GM19351 (cell line): Measurements from ENCODE around the gene ENDOU.

ENCODE experiments used
- ATAC-seq: cut with Tn5 transposase; IDR thresholded peaks from one replicate; pipeline ENCODE4 v1.9.1; 2021; ENCODE audit warnings: mild to moderate bottlenecking, moderate library complexity; ENCODE audit not compliant: unreplicated experiment

ENDOU gene

GRCh38 chr12:47722136-47722834 lies 3.0 kb downstream of the ENDOU start:
- no peak for ATAC-seq

DNA sequence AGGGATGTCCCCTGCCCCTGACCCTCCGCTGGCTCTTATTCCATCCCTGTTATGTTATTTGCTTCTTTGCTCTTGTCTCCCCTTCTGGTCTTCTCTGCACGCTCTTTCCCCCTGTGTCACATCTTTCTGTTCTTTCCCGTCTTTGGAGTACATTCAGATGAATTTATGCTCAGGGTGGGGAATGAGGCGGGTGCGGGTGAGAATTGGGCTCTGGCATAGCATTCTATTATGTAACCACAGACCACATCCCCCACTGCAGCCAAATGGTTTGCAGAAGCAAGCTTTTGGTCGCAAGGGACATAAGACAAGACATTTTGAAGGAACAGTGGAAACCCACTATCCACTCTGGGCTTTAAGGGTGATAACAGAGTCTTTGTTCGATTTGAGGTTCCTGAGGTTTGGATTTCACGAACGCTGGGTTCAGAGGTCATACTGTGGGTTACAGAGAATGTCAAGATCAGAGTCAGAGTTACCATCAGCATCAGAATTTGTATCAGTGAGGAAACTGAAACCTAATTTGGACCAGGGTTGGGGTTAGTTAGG lies 3.8 kb downstream of the ENDOU start:
- ATAC-seq = no peak

DNA sequence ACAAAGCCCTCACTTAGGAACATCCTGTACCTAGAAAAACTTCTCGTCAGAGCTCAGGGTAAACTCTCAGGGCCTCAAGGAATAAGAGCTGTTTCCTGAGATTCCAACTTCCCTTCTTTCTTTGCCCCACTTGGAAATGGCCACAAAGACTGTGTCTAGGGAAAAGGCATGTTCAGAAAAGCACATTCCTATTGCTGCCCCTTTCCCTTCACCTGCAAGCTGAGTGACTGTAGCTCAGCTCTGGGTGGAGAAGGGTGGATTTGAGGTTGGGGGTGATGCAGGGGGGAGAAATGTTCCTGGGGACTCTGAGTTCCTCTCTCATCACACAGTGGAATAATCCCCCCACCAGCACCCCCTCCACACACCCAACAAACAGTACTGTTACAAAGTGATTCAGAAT lies 6.8 kb downstream of the ENDOU start:
- no peak for ATAC-seq

DNA sequence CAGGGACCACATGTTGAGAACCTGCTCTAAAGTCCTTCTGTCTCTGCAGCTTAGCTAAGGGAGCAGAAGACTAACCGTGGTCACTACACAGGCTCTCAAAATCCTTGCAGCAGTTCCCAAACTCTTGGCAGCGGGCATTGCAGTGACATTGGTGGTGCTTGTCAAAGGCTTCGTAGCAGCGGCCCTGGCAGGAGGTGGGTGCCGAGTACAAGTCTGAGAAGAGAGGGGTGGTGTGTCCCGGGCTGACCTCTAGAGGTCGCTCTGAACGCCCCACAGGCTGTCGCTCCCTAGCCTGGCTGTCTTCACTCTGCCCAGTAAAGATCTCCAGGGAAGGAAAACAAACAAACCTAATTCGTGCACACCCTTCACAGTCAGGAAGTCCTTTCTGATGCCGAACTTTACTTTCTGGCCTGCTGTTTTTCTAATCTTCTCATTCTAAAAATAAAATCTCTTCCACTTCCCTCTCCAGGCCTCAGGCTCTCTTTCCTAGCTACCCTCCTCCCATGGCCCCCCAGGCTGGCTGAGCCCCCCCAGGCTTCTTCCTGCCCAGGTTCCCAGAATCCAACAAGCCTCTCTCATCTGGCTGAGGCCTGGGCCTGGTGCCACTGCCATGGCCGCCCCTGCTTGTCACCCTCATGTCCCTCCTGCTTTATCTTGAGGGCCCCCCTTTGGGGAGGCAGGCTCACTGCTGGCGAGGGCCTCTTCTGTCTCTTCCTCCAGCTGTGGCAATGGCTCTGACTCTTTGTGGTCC lies 7.7 kb downstream of the ENDOU start:
- ATAC-seq = no peak

DNA sequence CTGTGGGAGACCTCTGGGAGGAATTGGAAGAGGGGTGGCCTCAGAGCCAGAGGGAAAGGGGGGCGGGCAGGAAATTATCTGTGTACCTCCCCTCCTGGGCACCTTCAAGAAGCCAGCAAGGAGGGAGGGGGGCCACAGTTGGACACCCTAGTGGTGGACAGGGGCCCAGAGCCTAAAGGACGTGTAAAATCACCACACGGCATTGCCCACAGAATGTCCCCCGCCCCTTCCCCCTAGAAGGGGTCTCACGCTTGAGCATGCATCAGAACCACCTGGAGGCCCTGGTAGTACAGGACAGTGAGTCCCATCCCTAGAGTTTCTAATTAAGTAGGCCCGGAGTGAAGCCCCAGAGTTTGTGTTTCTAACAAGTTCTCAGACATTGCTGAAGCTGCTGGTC lies 8.2 kb downstream of the ENDOU start:
- ATAC-seq = no peak

DNA sequence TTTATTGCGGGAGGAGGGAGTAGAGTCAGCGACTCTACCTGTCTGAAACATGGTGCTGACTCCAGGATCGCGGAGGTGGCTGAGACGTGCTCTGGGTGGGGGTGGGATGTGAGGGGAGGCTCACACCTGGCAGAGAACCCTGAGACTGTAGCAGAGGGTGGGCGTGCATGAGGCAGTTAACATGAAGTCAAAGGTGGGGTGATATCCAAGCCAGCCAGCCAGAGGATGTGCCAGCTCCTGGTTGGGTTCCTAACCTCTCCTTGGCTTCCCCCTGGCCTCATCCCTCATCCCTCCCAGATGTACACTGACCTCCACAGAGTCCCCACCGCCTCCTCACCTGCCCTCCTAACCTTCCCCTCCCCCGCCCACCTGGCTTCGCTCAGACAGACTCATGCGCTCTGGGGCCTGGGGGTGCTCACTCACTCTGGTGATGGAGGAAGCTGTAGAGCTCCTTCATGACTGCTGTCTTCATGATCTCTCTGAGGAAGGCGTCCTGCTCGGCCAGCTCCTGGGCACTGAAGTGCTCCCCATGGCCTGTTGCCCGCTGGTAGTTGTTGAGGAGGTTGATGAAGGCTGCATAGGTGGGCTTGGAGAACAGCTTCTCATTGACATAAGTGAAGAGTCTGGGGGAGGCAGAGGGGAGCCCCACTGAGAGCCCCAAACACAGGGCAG lies 9.3 kb downstream of the ENDOU start:
- ATAC-seq = no peak

DNA sequence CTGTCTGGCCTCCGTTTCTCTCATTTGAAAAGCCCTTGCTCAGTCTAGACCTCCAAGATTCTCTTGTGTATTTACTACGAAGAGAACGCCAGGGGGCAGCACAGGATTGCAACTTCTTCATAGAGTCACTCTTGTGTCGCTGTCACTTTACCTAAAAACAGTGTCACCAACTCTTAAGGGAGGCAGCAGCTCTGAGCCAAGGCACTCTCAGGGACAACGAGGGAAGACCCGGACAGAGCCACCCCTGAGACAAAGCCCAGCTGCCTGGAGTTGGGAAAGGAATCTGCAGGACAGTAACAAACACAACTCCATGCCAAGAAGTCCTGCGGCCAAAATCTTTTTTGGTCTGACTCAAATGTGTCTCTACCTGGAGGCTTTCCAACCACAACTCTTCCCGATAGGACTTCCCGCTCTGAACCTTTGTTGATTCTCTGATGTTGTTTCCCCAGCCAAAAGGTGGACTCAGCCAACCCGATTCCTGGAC lies 9.9 kb downstream of the ENDOU start:
- ATAC-seq = peak; percentile 88

DNA sequence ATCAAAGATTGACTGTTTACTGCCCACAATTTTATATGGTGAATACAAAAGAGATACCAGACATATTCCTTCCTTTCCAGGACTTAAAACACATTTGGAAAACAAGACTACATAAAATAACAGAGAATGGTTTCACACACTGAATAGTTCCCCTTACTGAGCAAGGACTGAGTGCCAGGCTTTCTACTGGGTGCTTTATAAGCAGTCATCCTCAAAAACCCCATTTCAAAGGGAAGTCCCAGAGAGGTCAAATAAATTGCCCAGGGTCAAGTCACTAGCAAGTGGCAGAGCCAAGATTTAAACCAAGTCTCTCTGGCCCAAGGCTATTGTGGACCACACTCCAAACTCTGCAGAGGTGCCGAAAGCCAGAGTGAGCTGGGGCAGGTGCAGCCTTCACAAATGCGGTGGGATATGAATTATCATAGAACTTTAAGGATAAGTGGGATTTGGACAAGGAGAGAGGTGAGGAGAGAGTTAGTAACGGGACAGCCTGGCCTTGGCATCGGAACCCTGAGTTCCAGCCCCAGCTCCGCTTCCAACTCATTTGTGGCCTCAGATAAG lies 10.4 kb downstream of the ENDOU start:
- ATAC-seq = no peak

- ATAC-seq = no peak
Measured at GRCh38 chr12:47712171-47712570, 13.1 kb downstream of the ENDOU start.

DNA sequence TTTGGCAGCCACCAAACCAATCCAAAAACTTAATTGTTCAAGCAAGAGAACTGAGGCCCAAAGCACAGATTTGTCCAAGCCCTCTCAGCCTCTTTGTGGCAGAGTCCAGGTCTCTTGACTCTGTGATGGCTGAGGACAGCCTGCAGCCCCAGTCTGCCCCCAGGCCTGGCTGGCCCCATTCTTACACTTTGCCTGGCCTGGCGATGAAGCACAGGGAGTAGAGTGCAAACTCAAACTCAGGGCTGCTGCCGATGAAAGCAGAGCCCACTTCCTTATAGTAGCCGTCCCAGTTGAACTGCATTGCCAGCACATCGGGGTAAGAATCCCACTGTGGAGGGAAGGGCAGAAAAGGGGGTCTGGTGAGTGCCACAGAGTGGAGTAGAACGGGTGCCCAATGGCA lies 13.8 kb downstream of the ENDOU start:
- ATAC-seq = no peak

DNA sequence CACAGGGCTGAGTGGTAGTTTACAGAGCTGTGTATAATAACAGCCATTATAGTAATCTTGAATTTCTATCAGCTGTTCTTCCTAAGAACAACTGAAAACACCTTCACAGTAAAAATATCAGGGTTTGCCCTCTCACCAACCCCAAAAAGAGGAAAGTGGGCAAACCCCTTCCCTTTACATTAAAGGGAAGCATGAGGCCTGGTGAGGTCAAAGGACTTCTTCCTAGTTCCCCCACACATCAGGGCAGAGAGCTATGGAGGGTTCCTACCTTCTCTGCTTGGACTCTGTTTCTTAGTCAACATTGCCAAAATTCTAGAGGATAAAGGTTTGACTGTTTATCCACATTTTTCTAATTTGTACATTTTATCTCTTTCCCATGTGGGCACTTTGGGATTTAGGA lies 15.0 kb downstream of the ENDOU start:
- ATAC-seq = no peak

DNA sequence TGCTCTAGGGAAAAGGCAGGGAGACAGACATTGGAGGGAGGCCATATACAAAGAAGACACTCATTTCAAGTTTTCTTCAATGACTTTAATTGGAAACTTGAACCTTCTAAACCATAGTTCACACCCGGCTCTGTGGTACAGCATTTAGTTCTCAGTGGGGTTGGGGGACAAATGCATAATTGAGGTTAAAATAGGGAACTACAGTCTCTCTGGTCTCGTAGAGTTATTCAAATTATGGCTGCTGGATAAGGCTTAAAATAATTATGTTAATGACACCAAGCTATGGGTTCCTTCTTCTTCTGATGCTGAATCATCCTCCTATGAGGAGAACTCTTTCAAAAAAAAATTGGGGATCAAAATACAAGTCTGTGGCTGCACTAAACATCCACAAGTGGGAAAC lies 15.6 kb downstream of the ENDOU start:
- ATAC-seq = no peak

DNA sequence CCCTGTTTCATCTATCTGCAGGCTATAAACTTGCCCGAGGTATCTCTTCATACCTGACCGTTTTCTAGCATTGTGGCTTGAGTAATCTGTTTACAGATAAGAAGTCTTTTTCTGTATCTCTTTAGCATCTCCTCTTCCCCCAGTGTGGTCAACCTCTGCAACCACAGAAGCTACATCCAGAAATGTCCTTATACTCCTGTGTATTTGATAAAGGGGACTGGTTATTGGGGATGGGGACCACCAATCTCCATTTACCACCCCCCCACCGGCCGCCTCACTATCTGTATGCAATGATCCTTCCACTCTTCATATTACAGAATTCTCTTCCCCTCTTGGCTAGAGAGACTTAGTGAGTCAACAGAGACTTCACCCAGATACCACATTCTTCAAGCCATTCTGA lies 16.1 kb downstream of the ENDOU start:
- no peak for ATAC-seq

GRCh38 chr12:47707905-47708543 lies 17.3 kb downstream of the ENDOU start:
- ATAC-seq = peak; percentile 34

- no peak for ATAC-seq
Measured at GRCh38 chr12:47707355-47707754, 17.9 kb downstream of the ENDOU start.

DNA sequence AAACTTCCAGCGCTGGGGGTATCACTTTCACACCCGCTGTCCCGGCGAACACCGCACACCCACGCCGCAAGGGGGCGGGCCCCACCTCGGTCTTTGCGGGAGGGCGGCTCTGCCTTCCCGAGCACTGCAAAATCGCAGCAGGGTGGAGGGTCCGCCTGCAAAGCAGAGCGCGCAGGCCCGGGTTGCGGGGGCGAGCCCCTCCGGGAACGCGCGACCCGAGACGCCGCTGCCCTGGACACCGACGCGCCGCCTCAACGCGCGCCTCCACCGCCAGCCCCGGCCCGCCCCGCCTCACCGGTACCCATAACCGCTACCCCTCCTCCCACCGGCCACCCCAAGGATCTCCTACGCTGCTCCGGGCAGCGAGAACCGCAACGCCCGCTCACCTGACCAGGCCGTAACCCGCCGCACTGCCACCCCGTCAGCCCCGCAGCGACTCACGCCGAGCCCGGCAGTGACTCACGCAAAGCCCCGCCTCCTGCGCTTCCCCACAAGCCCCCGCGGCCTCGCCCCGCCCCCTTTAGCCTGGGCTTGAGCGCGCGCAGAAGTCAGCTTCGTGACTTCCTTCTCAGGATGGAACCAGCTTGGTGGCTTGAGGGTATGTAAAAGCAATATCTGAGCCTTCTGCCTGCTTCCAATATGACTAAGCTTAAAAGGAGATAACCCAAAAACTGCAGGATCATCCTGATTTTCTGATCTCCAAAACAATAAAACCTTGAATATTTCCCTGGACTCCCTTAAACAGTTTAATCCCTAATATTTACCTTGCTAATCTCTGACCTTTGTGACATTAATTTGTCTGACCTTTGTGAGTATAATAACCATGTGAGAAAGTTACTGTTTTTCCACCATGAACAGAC lies 19.5 kb downstream of the ENDOU start, which contains the start of gene RPAP3:
RPAP3 (minus strand) TSS at position 465 of the 860 bp plus-strand sequence. CDS start 3,190 bp downstream, outside the sequence.
- peak; percentile 73 for ATAC-seq

GRCh38 chr12:47705229-47705565 lies 20.1 kb downstream of the ENDOU start:
- peak; percentile 1 for ATAC-seq

GRCh38 chr12:47704719-47705118 lies 20.6 kb downstream of the ENDOU start:
- ATAC-seq = no peak

DNA sequence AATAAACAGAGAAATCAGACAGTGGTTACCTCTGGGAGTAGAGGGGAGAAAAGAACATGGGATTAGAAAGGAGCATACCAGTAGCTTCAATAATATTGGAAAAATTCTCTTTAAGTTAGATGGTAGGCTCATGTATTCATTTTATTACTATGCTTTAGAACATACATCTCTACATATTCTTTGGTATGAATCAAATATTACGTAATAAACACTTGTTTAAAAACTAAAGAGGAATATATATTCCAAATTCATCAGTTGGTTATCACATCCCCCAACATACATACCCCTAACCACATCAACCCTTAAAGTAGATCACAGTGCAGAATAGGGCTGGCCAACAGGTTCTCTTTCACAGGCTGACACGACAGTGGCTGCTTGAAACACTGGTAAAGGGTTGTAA lies 25.0 kb downstream of the ENDOU start:
- ATAC-seq = no peak

DNA sequence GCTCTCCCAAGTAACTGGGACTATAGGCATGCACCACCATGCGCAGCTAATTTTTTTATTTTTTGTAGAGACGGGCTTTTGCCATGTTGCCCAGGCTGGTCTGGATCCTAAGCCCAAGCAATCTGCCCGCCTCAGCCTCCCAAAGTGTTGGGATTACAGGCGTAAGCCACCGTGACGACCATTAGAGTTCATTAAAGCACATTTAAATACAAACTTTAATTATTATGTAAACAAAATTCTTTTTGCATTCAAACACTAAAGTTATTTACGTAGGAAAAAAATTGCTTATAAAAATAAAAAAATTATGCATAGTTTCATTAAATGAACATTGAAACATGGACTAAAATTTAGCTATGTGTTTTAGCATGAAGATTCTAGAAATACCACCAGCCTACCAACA lies 26.7 kb downstream of the ENDOU start:
- ATAC-seq = no peak
